Activated naive CD8-positive, alpha-beta T cell (primary cell): ENCODE data around the gene DEDD.

Experiments used
- H3K27ac Mint-ChIP-seq: one replicate; pipeline ENCODE4 v1.8.0; 2021; ENCODE audit warnings: mixed read lengths
- H3K27me3 Mint-ChIP-seq: one replicate; pipeline ENCODE4 v1.8.0; 2021; ENCODE audit warnings: mixed read lengths
- H3K36me3 Mint-ChIP-seq: one replicate; pipeline ENCODE4 v1.8.0; 2021; ENCODE audit warnings: mixed read lengths
- H3K4me1 Mint-ChIP-seq: one replicate; pipeline ENCODE4 v1.8.0; 2021; ENCODE audit warnings: low read depth, mixed read lengths
- H3K4me3 Mint-ChIP-seq: one replicate; pipeline ENCODE4 v1.8.0; 2021; ENCODE audit warnings: mild to moderate bottlenecking, mixed read lengths
- H3K9me3 Mint-ChIP-seq: one replicate; pipeline ENCODE4 v1.8.0; 2021; ENCODE audit warnings: low read depth, mixed read lengths

DEDD gene

GRCh38 chr1:161153682-161154337 lies 21.3 kb upstream of the DEDD start, which contains the start of gene UFC1:
Gene UFC1 (plus strand): TSS chr1:161153978. CDS start chr1:161153998, 20 bp downstream.
- H3K9me3 Mint-ChIP-seq, result no peaks in the 10 kb centered on the region
- peaks cover 9% of the 10 kb centered on the region for H3K36me3 Mint-ChIP-seq
- H3K4me1 Mint-ChIP-seq, result peaks cover 29% of the 10 kb centered on the region
- peak within 1 kb of the TSS; percentile 98 for H3K4me3 Mint-ChIP-seq
- H3K27ac Mint-ChIP-seq, result peak within 1 kb of the TSS; percentile 100
- no peaks in the 10 kb centered on the region for H3K27me3 Mint-ChIP-seq

- no peaks in the 10 kb centered on the region for H3K9me3 Mint-ChIP-seq
- no peaks in the 10 kb centered on the region for H3K27me3 Mint-ChIP-seq
- peak overlapping the region; percentile 98 for H3K4me3 Mint-ChIP-seq
- peak overlapping the region; percentile 78 for H3K27ac Mint-ChIP-seq
- peaks cover 23% of the 10 kb centered on the region for H3K4me1 Mint-ChIP-seq
- peaks cover 9% of the 10 kb centered on the region for H3K36me3 Mint-ChIP-seq
These were observed 20.7 kb upstream of the DEDD start for GRCh38 chr1:161153176-161153575.

- H3K27me3 Mint-ChIP-seq, result no peaks in the 10 kb centered on the region
- no peak overlapping the region for H3K27ac Mint-ChIP-seq
- no peaks in the 10 kb centered on the region for H3K4me1 Mint-ChIP-seq
- no peaks in the 10 kb centered on the region for H3K9me3 Mint-ChIP-seq
- no peaks in the 10 kb centered on the region for H3K36me3 Mint-ChIP-seq
- no peak overlapping the region for H3K4me3 Mint-ChIP-seq
These were observed 13.4 kb upstream of the DEDD start for GRCh38 chr1:161145832-161146231.

- no peaks in the 10 kb centered on the region for H3K9me3 Mint-ChIP-seq
- H3K4me3 Mint-ChIP-seq, result no peak overlapping the region
- H3K27me3 Mint-ChIP-seq, result no peaks in the 10 kb centered on the region
- no peaks in the 10 kb centered on the region for H3K36me3 Mint-ChIP-seq
- no peak overlapping the region for H3K27ac Mint-ChIP-seq
- peaks cover 1% of the 10 kb centered on the region for H3K4me1 Mint-ChIP-seq
These were observed 8.4 kb upstream of the DEDD start for GRCh38 chr1:161140755-161141400.

GRCh38 chr1:161139766-161140165 lies 7.3 kb upstream of the DEDD start:
- Mint-ChIP-seq H3K27me3 (no peaks in the 10 kb centered on the region), H3K4me3 (no peak overlapping the region), H3K9me3 (no peaks in the 10 kb centered on the region), H3K4me1 (peaks cover 5% of the 10 kb centered on the region), H3K27ac (no peak overlapping the region), H3K36me3 (no peaks in the 10 kb centered on the region)

GRCh38 chr1:161138431-161138830 lies 6.0 kb upstream of the DEDD start:
- Mint-ChIP-seq H3K27me3 (no peaks in the 10 kb centered on the region), H3K4me1 (peaks cover 5% of the 10 kb centered on the region), H3K27ac (peak overlapping the region; percentile 17), H3K36me3 (no peaks in the 10 kb centered on the region), H3K9me3 (no peaks in the 10 kb centered on the region), H3K4me3 (no peak overlapping the region)

GRCh38 chr1:161137881-161138280 lies 5.4 kb upstream of the DEDD start:
- H3K27me3 Mint-ChIP-seq, result no peaks in the 10 kb centered on the region
- H3K36me3 Mint-ChIP-seq, result no peaks in the 10 kb centered on the region
- no peak overlapping the region for H3K27ac Mint-ChIP-seq
- no peaks in the 10 kb centered on the region for H3K9me3 Mint-ChIP-seq
- peaks cover 5% of the 10 kb centered on the region for H3K4me1 Mint-ChIP-seq
- no peak overlapping the region for H3K4me3 Mint-ChIP-seq

GRCh38 chr1:161133220-161133740 lies 813 bp upstream of the DEDD start:
- Mint-ChIP-seq H3K9me3 (no peaks in the 10 kb centered on the region), H3K4me1 (peaks cover 40% of the 10 kb centered on the region), H3K27ac (no peak overlapping the region), H3K27me3 (no peaks in the 10 kb centered on the region), H3K4me3 (no peak overlapping the region), H3K36me3 (peaks cover 4% of the 10 kb centered on the region)

- Mint-ChIP-seq H3K4me3 (no peak overlapping the region), H3K36me3 (peaks cover 5% of the 10 kb centered on the region), H3K27me3 (no peaks in the 10 kb centered on the region), H3K9me3 (no peaks in the 10 kb centered on the region), H3K4me1 (peaks cover 54% of the 10 kb centered on the region), H3K27ac (peak overlapping the region; percentile 97)
These were observed 701 bp downstream of the DEDD start for GRCh38 chr1:161131523-161132409.

- peaks cover 62% of the 10 kb centered on the region for H3K4me1 Mint-ChIP-seq
- H3K27me3 Mint-ChIP-seq, result no peaks in the 10 kb centered on the region
- H3K9me3 Mint-ChIP-seq, result no peaks in the 10 kb centered on the region
- H3K36me3 Mint-ChIP-seq, result peaks cover 13% of the 10 kb centered on the region
- H3K4me3 Mint-ChIP-seq, result no peak overlapping the region
- peak overlapping the region; percentile 97 for H3K27ac Mint-ChIP-seq
These were observed 2.2 kb downstream of the DEDD start for GRCh38 chr1:161130266-161130665.

GRCh38 chr1:161128591-161129420 lies 3.7 kb downstream of the DEDD start:
- Mint-ChIP-seq H3K4me1 (peaks cover 58% of the 10 kb centered on the region), H3K27ac (peak overlapping the region; percentile 97), H3K9me3 (no peaks in the 10 kb centered on the region), H3K27me3 (no peaks in the 10 kb centered on the region), H3K36me3 (peaks cover 13% of the 10 kb centered on the region), H3K4me3 (peak overlapping the region; percentile 27)

GRCh38 chr1:161127649-161128048 lies 4.8 kb downstream of the DEDD start:
- peaks cover 13% of the 10 kb centered on the region for H3K36me3 Mint-ChIP-seq
- peaks cover 58% of the 10 kb centered on the region for H3K4me1 Mint-ChIP-seq
- H3K27ac Mint-ChIP-seq, result peak overlapping the region; percentile 86
- H3K27me3 Mint-ChIP-seq, result no peaks in the 10 kb centered on the region
- no peak overlapping the region for H3K4me3 Mint-ChIP-seq
- H3K9me3 Mint-ChIP-seq, result no peaks in the 10 kb centered on the region

GRCh38 chr1:161122967-161123366 lies 9.5 kb downstream of the DEDD start:
- peak overlapping the region; percentile 64 for H3K27ac Mint-ChIP-seq
- no peaks in the 10 kb centered on the region for H3K27me3 Mint-ChIP-seq
- peaks cover 11% of the 10 kb centered on the region for H3K36me3 Mint-ChIP-seq
- peaks cover 49% of the 10 kb centered on the region for H3K4me1 Mint-ChIP-seq
- H3K4me3 Mint-ChIP-seq, result no peak overlapping the region
- H3K9me3 Mint-ChIP-seq, result no peaks in the 10 kb centered on the region

GRCh38 chr1:161121834-161122233 lies 10.6 kb downstream of the DEDD start:
- Mint-ChIP-seq H3K36me3 (peaks cover 13% of the 10 kb centered on the region), H3K4me3 (no peak overlapping the region)

More at GRCh38 chr1:161121834-161122233, 10.6 kb downstream of the DEDD start:
- Mint-ChIP-seq H3K9me3 (no peaks in the 10 kb centered on the region), H3K27ac (peak overlapping the region; percentile 81), H3K4me1 (peaks cover 42% of the 10 kb centered on the region), H3K27me3 (no peaks in the 10 kb centered on the region)
